ENCODE measurements around the gene NPHS1. TPM values are rescaled to one million over a fixed set of nuclear protein-coding genes. Genes with fewer than 3 reads are reported as not detected.

The NPHS1 gene
- total RNA-seq, 1 experiment from 2014 or later = not detected

DNA sequence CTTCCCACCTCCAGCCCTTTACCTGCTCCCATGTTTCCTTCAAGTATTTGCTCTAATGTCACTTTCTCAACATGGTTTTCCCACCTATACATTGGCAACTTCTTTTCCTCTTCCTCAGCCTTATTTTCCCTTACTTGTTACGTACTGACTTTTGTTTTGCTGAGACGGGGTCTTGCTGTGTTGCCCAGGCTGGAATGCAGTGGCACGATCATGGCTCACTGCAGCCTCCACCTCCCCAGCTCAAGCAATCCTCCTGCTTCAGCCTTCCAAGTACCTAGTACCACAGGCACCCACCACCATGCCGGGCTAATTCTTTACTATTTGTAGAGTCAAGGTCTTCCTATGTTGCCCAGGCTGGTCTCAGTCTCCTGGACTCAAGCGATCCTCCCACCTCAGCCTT is 44.7 kb downstream of the NPHS1 start:
- CTCF ChIA-PET = no interaction called here
- Mint-ChIP-seq H3K27me3 (ENCODE audit: insufficient read depth, unreplicated experiment) (peaks cover 4% of the 10 kb centered on the region), H3K36me3 (ENCODE audit: insufficient read depth, unreplicated experiment) (no peaks in the 10 kb centered on the region), H3K27ac (ENCODE audit: unreplicated experiment) (no peak overlapping the region), H3K4me1 (ENCODE audit: low read depth, unreplicated experiment) (no peaks in the 10 kb centered on the region), H3K4me3 (ENCODE audit: unreplicated experiment) (no peak overlapping the region), H3K9me3 (ENCODE audit: unreplicated experiment) (no peaks in the 10 kb centered on the region)
- no peaks in the 10 kb centered on the region for H3K27me3 ChIP-seq (replicated peaks; ENCODE audit: control insufficient read depth, insufficient read depth, low read length)
- no peak for DNase-seq
- H3K4me1 ChIP-seq = peaks cover 3% of the 10 kb centered on the region
- intact Hi-C loops (cut with micrococcal nuclease; ENCODE audit: unreplicated experiment) = no loop called here
- no peak overlapping the region for H3K4me3 ChIP-seq (ENCODE audit: low read depth, low read length)
- TF ChIP-seq, protein P1, sequence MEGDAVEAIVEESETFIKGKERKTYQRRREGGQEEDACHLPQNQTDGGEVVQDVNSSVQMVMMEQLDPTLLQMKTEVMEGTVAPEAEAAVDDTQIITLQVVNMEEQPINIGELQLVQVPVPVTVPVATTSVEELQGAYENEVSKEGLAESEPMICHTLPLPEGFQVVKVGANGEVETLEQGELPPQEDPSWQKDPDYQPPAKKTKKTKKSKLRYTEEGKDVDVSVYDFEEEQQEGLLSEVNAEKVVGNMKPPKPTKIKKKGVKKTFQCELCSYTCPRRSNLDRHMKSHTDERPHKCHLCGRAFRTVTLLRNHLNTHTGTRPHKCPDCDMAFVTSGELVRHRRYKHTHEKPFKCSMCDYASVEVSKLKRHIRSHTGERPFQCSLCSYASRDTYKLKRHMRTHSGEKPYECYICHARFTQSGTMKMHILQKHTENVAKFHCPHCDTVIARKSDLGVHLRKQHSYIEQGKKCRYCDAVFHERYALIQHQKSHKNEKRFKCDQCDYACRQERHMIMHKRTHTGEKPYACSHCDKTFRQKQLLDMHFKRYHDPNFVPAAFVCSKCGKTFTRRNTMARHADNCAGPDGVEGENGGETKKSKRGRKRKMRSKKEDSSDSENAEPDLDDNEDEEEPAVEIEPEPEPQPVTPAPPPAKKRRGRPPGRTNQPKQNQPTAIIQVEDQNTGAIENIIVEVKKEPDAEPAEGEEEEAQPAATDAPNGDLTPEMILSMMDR (IDR thresholded peaks at IDR 0.05; ENCODE audit: insufficient read depth in 1 of 2, low read depth in 1 of 2, low read length in 1 of 2, severe bottlenecking in 1 of 2, unreplicated experiment in 1 of 2) = no peak
- H3K36me3 ChIP-seq (ENCODE audit: control insufficient read depth, insufficient read depth, low read length) = no peaks in the 10 kb centered on the region
- BruUV-seq (replicated peaks) = no TSS peak
- POLR2A ChIA-PET = interaction anchor here (0.5 kb wide), 1 partner anchor 19 kb away, joined by 3 read pairs; no protein-coding TSS in a partner anchor
- no peaks in the 10 kb centered on the region for H3K9me3 ChIP-seq

DNA sequence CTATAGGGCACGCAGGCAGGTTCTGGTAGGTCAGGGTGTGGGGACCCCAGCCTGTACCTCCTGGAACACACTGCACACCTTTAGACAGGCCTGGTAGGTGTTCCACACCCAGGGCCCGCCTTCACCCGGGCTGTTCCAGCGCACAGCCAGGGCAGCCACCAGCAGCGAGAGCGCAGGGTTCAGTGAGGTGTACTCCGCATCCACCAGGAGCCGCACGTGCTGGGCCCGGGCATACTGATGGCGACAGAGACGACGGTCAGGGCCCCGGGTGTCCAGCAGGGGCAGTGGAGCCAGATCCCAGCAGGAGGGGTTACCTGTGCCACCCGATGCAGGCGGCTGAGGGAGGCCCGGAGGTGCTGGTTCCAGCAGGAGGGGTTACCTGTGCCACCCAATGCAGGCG is 45.7 kb downstream of the NPHS1 start:
- intact Hi-C loops (cut with micrococcal nuclease; ENCODE audit: unreplicated experiment) = no loop called here
- CTCF ChIA-PET = no interaction called here
- no peak overlapping the region for H3K4me3 ChIP-seq (ENCODE audit: low read depth, low read length)

DNA sequence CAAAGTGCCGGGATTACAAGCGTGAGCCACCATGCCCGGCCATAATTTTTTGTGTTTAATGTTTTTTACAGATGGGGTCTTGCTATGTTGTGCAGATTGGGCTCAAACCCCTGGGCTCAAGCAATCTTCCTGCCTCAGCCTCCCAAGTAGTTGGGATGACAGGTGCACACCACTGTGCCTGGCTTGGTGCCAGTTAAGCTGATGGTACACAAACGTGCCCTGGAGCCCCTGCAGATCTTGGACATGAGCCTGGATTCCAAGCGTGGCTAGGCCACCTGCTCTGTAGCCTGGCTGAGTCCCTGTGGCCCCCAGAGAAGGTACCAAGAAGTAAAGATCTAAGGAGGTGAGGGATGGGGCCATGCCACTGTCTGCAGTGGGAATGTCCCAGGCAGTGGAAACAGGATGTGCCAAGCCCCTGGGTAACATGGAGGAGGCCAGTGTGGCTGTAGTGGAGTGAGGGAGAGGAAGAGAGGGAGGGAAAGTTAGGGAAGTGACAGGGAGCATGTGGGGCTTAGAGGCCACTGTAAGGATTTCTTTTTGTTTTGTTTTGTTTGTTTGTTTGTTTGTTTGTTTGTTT is 46.7 kb downstream of the NPHS1 start:
- peaks cover 7% of the 10 kb centered on the region for H3K27me3 Mint-ChIP-seq (ENCODE audit: insufficient read depth, unreplicated experiment)
- no TSS peak for BruUV-seq (replicated peaks)
- intact Hi-C loops (cut with micrococcal nuclease; ENCODE audit: unreplicated experiment) = no loop called here
- TF ChIP-seq, protein P1 (IDR thresholded peaks at IDR 0.05; ENCODE audit: insufficient read depth in 1 of 2, low read depth in 1 of 2, low read length in 1 of 2, severe bottlenecking in 1 of 2, unreplicated experiment in 1 of 2) = no peak
- POLR2A ChIA-PET = no interaction called here
- no peaks in the 10 kb centered on the region for H3K9me3 Mint-ChIP-seq (ENCODE audit: unreplicated experiment)
- H3K4me1 Mint-ChIP-seq (ENCODE audit: low read depth, unreplicated experiment) = no peaks in the 10 kb centered on the region
- no peak overlapping the region for H3K27ac Mint-ChIP-seq (ENCODE audit: unreplicated experiment)
- H3K9me3 ChIP-seq = no peaks in the 10 kb centered on the region
- no peaks in the 10 kb centered on the region for H3K36me3 Mint-ChIP-seq (ENCODE audit: insufficient read depth, unreplicated experiment)
- H3K36me3 ChIP-seq (ENCODE audit: control insufficient read depth, insufficient read depth, low read length) = no peaks in the 10 kb centered on the region
- H3K4me1 ChIP-seq = no peaks in the 10 kb centered on the region
- DNase-seq = no peak
- no peaks in the 10 kb centered on the region for H3K27me3 ChIP-seq (replicated peaks; ENCODE audit: control insufficient read depth, insufficient read depth, low read length)
- H3K4me3 ChIP-seq (ENCODE audit: low read depth, low read length) = no peak overlapping the region
- CTCF ChIA-PET = no interaction called here
- no peak overlapping the region for H3K4me3 Mint-ChIP-seq (ENCODE audit: unreplicated experiment)

More for the DNA sequence above, 45.7 kb downstream of the NPHS1 start:
- no peak overlapping the region for H3K27ac Mint-ChIP-seq (ENCODE audit: unreplicated experiment)
- Histone ChIP-seq H3K9me3 (no peaks in the 10 kb centered on the region), H3K36me3 (ENCODE audit: control insufficient read depth, insufficient read depth, low read length) (no peaks in the 10 kb centered on the region), H3K27me3 (replicated peaks; ENCODE audit: control insufficient read depth, insufficient read depth, low read length) (no peaks in the 10 kb centered on the region), H3K4me1 (no peaks in the 10 kb centered on the region)
- H3K27me3 Mint-ChIP-seq (ENCODE audit: insufficient read depth, unreplicated experiment) = peaks cover 7% of the 10 kb centered on the region
- H3K9me3 Mint-ChIP-seq (ENCODE audit: unreplicated experiment) = no peaks in the 10 kb centered on the region
- TF ChIP-seq, protein P1 (IDR thresholded peaks at IDR 0.05; ENCODE audit: insufficient read depth in 1 of 2, low read depth in 1 of 2, low read length in 1 of 2, severe bottlenecking in 1 of 2, unreplicated experiment in 1 of 2) = no peak
- H3K4me3 Mint-ChIP-seq (ENCODE audit: unreplicated experiment) = no peak overlapping the region
- no TSS peak for BruUV-seq (replicated peaks)
- no peaks in the 10 kb centered on the region for H3K36me3 Mint-ChIP-seq (ENCODE audit: insufficient read depth, unreplicated experiment)
- H3K4me1 Mint-ChIP-seq (ENCODE audit: low read depth, unreplicated experiment) = no peaks in the 10 kb centered on the region
- POLR2A ChIA-PET = no interaction called here
- DNase-seq = no peak

Data from Caco-2 (cell line).